Measurements from ENCODE around the gene PCDHB14.
"Not testable (repeated sequence)": the region's sequence is repeated elsewhere in the genome, so short reads cannot be mapped to it uniquely, and the experiment has no call there.

DNA sequence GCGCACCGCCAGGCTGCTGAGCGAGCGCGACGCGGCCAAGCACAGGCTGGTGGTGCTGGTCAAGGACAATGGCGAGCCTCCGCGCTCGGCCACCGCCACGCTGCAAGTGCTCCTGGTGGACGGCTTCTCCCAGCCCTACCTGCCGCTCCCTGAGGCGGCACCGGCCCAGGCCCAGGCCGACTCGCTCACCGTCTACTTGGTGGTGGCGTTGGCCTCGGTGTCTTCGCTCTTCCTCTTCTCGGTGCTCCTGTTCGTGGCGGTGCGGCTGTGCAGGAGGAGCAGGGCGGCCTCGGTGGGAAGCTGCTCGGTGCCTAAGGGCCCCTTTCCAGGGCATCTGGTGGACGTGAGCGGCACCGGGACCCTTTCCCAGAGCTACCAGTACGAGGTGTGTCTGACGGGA is 21.5 kb upstream of the PCDHB14 start:
- TF ChIP-seq, protein P1, sequence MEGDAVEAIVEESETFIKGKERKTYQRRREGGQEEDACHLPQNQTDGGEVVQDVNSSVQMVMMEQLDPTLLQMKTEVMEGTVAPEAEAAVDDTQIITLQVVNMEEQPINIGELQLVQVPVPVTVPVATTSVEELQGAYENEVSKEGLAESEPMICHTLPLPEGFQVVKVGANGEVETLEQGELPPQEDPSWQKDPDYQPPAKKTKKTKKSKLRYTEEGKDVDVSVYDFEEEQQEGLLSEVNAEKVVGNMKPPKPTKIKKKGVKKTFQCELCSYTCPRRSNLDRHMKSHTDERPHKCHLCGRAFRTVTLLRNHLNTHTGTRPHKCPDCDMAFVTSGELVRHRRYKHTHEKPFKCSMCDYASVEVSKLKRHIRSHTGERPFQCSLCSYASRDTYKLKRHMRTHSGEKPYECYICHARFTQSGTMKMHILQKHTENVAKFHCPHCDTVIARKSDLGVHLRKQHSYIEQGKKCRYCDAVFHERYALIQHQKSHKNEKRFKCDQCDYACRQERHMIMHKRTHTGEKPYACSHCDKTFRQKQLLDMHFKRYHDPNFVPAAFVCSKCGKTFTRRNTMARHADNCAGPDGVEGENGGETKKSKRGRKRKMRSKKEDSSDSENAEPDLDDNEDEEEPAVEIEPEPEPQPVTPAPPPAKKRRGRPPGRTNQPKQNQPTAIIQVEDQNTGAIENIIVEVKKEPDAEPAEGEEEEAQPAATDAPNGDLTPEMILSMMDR (optimal IDR thresholded peaks at IDR 0.05 in 1 of 3, IDR thresholded peaks at IDR 0.05 in 1 of 3, conservative IDR thresholded peaks at IDR 0.05 in 1 of 3; ENCODE audit: extremely low read depth in 1 of 3, insufficient read depth in 2 of 3, low read length in 3 of 3) = not testable (repeated sequence)
- TF ChIP-seq EZH2 (IDR thresholded peaks at IDR 0.05; ENCODE audit: low read length) = not testable (repeated sequence)

All from keratinocyte (primary cell).